Measurements from ENCODE around the gene ADGRD2. TPM values are rescaled to one million over a fixed set of nuclear protein-coding genes. Genes with fewer than 3 reads are reported as not detected.

Gene ADGRD2
- total and polyA plus RNA-seq, 4 donors: not detected

- WGBS: 80% methylated on average over 5 of the region's 5 CpGs
- Histone ChIP-seq H3K9ac (ENCODE audit: low read depth in 1 of 2, low read length in 2 of 2) (no peak overlapping the region), H3K9me3 (ENCODE audit: control insufficient read depth in 4 of 4, low read length in 3 of 4) (no peaks in the 10 kb centered on the region), H3K36me3 (ENCODE audit: control insufficient read depth in 4 of 4, insufficient read depth in 3 of 4, low read depth in 1 of 4, low read length in 3 of 4) (no peaks in the 10 kb centered on the region), H3K27ac (ENCODE audit: low read depth in 1 of 2, low read length in 2 of 2) (no peak overlapping the region), H3K4me1 (ENCODE audit: control insufficient read depth in 4 of 4, insufficient read depth in 4 of 4, low read length in 3 of 4) (no peaks in the 10 kb centered on the region), H3K4me3 (ENCODE audit: low read depth in 1 of 3, low read length in 3 of 3) (no peak overlapping the region), H3K27me3 (ENCODE audit: control insufficient read depth in 4 of 4, insufficient read depth in 4 of 4, low read length in 3 of 4) (peaks cover 0 to 2% (median 0%) of the 10 kb centered on the region in 4 donors)
- no peak for DNase-seq (ENCODE audit: low spot score)
- TF ChIP-seq EGR1 (IDR thresholded peaks at IDR 0.05; ENCODE audit: low read depth in 2 of 2): no peak
- TF ChIP-seq HNF4G (IDR thresholded peaks at IDR 0.05): no peak
- no peak for TF ChIP-seq NR2F2 (IDR thresholded peaks at IDR 0.05)
- TF ChIP-seq RAD21 (IDR thresholded peaks at IDR 0.05): no peak
- no peak for TF ChIP-seq YY1 (IDR thresholded peaks at IDR 0.05)
- TF ChIP-seq REST (IDR thresholded peaks at IDR 0.05): no peak
- no peak for TF ChIP-seq ATF3 (IDR thresholded peaks at IDR 0.05)
- TF ChIP-seq RXRA (IDR thresholded peaks at IDR 0.05): no peak
- TF ChIP-seq JUND (IDR thresholded peaks at IDR 0.05): no peak
- no peak for TF ChIP-seq SP1 (IDR thresholded peaks at IDR 0.05)
- no peak for TF ChIP-seq HNF4A (conservative IDR thresholded peaks at IDR 0.05)
- no peak for TF ChIP-seq TAF1 (conservative IDR thresholded peaks at IDR 0.05)
- TF ChIP-seq ZBTB33 (IDR thresholded peaks at IDR 0.05): no peak
- TF ChIP-seq FOXA1 (IDR thresholded peaks at IDR 0.05): no peak
- TF ChIP-seq CTCF (IDR thresholded peaks at IDR 0.05; ENCODE audit: low read depth, low read length, missing input control): no peak
- no peak for TF ChIP-seq GABPA (IDR thresholded peaks at IDR 0.05 in 1 of 2, conservative IDR thresholded peaks at IDR 0.05 in 1 of 2)
- TF ChIP-seq MAX (IDR thresholded peaks at IDR 0.05): no peak
- no peak for TF ChIP-seq FOXA2 (IDR thresholded peaks at IDR 0.05)
Measured at GRCh38 chr9:124423155-124423554, 27.1 kb upstream of the ADGRD2 start.
